Nephron progenitor cell (in vitro differentiated cells): ENCODE measurements around the gene P4HB.
"Not testable (repeated sequence)": the region's sequence is repeated elsewhere in the genome, so short reads cannot be mapped to it uniquely, and the experiment has no call there.

ENCODE experiments used
- DNase-seq: peaks from one replicate; pipeline ENCODE4 v3.0.0; 2021
- H3K27ac Mint-ChIP-seq: 2 replicates; pipeline ENCODE4 v1.8.0; 2021; ENCODE audit warnings: mild to moderate bottlenecking, moderate library complexity, mixed read lengths
- H3K27me3 Mint-ChIP-seq: 2 replicates; pipeline ENCODE4 v1.8.0; 2021; ENCODE audit warnings: mild to moderate bottlenecking, low read depth, mixed read lengths; ENCODE audit not compliant: poor library complexity
- H3K36me3 Mint-ChIP-seq: 2 replicates; pipeline ENCODE4 v1.8.0; 2021; ENCODE audit warnings: low read depth, mixed read lengths
- H3K4me1 Mint-ChIP-seq: 2 replicates; pipeline ENCODE4 v1.8.0; 2021; ENCODE audit warnings: mixed read lengths
- H3K4me3 Mint-ChIP-seq: 2 replicates; pipeline ENCODE4 v1.8.0; 2021; ENCODE audit warnings: mild to moderate bottlenecking, moderate library complexity, mixed read lengths
- H3K9me3 Mint-ChIP-seq: 2 replicates; pipeline ENCODE4 v1.8.0; 2021; ENCODE audit warnings: mild to moderate bottlenecking, moderate library complexity, mixed read lengths
- CTCF ChIP-seq: fragments of 200-600 bp; sonication (generic); IDR thresholded peaks from 2 replicates; pipeline ENCODE4 v1.5.0; 2021; ENCODE audit warnings: antibody characterized with exemption

The P4HB gene

DNA sequence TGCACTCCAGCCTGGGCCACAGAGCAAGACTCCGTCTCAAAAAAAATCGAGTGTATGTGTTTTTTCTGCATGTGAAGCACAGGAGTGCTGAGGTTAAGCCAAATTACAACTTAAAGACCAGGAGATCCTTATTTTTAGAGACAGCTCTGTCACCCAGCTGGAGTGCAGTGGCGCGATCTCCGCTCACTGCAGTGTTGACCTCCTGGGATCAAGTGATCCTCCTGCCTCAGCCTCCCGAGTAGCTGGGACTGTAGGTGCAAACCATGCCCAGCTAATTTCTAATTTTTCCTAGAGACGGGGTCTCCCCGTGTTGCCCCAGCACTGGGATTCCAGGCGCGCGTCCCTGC lies 18.0 kb downstream of the P4HB start:
- no peak for DNase-seq
- Mint-ChIP-seq H3K9me3 (no peaks in the 10 kb centered on the region), H3K27me3 (no peaks in the 10 kb centered on the region), H3K36me3 (peaks cover 12% of the 10 kb centered on the region), H3K4me1 (peaks cover 17% of the 10 kb centered on the region), H3K27ac (no peak overlapping the region), H3K4me3 (no peak overlapping the region)
- no peak for TF ChIP-seq CTCF

DNA sequence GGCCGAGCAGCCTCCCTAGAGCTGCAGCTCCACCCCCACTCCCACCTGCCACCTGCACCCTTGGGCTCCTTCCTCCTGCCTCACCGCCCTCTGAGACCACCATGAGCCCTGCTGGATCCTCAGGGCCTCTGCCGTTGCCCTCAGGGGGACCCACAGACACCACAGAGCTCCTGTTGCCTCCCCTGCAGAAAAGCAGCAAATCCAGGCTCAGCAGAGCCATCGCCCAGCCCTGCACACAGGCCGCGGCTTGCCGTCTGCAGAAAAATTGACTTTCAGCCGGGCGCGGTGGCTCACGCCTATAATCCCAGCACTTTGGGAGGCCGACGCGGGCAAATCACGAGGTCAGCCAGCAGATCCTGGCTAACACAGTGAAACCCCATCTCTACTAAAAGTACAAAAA lies 18.5 kb downstream of the P4HB start:
- H3K4me1 Mint-ChIP-seq, result peaks cover 17% of the 10 kb centered on the region
- no peaks in the 10 kb centered on the region for H3K27me3 Mint-ChIP-seq
- H3K27ac Mint-ChIP-seq, result no peak overlapping the region
- no peak for DNase-seq
- no peaks in the 10 kb centered on the region for H3K9me3 Mint-ChIP-seq
- no peak overlapping the region for H3K4me3 Mint-ChIP-seq
- H3K36me3 Mint-ChIP-seq, result peaks cover 12% of the 10 kb centered on the region
- no peak for TF ChIP-seq CTCF

DNA sequence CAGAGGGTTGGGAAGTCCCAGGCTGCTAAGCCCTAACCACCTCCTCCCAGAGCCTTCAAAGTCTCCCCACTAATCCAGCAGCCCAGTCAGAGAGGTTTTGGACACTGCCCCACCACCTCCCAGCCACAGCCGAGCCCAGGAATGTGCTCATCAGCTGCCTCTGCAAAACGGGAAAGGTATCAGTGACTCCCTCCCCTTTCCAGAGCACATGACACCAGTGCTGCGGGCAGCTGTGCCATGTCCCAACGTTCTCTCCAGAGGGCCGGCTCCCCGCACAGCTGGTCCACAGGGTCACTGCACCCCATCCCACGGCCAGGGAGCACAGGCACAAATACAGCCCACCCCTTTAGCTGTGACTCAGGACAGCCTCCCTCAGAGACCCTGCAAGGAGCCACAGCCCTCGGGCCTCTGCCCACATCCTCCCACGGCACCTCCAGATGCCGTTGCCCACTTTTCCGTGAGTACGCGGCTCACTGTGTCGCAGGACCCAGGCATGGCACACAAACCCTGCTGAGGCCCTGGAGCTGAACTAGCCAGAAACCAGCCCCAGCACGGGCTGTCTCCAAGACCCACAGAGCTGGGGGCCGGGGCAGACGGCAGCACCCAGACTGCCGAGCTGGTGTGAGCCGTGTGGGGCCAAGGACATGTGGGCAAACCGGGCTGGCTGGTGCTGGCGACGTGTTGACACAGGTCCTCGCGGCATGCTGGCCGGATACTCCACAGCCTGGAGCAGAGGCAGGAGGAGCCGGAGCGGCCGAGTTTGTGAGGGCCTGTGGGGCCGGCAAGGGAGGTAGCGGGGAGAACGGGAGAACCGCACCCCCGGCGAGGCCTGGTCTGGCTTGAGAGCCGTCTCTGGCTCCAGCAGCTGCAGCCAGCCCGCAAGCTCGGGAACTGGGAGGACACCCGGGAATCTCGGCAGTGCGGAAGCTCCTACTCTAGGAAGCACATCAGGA lies 19.2 kb downstream of the P4HB start:
- H3K4me1 Mint-ChIP-seq, result peaks cover 22% of the 10 kb centered on the region
- TF ChIP-seq CTCF, result no peak
- DNase-seq, result no peak
- no peaks in the 10 kb centered on the region for H3K9me3 Mint-ChIP-seq
- H3K4me3 Mint-ChIP-seq, result no peak overlapping the region
- no peaks in the 10 kb centered on the region for H3K27me3 Mint-ChIP-seq
- H3K27ac Mint-ChIP-seq, result no peak overlapping the region
- peaks cover 12% of the 10 kb centered on the region for H3K36me3 Mint-ChIP-seq

DNA sequence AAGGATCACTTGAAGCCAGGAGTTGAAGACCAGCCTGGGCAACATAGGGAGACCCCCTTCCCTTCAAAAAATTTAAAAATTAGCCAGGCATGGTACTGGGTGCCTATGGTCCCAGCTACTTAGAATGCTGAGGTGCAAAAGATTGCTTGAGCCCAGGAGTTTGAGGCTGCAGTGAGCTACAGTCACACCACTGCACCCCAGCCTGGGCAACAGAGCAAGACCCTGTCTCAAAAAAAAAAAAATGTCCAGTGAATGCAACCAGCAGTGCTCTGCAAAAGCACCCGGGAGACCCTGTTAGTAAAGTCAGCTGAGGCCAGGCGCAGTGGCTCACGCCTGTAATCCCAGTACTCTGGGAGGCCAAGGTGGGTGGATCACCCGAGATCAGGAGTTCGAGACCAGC lies 20.3 kb downstream of the P4HB start:
- Mint-ChIP-seq H3K4me1 (peaks cover 32% of the 10 kb centered on the region), H3K36me3 (peaks cover 12% of the 10 kb centered on the region)
- H3K27ac Mint-ChIP-seq, H3K9me3 Mint-ChIP-seq, DNase-seq, H3K27me3 Mint-ChIP-seq, H3K4me3 Mint-ChIP-seq: not testable (repeated sequence)

DNA sequence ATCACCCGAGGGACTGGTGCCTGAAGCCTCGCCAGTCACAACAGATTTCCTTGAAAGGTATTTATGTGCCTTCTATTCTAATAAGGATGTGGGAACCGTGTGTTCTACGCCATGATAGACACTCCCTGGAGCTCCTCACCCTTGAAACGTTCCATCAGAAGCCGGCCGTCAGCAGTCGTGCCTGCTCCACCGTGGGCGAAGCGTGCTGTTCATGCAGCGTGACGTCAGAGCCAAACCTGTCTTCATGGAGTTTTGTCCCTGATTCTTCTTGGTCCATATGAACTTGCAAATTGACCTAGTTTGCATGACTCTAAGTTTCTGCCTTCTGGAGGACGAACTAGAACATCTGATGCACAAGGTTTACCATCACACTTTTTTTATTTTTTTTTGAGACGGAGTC lies 21.0 kb downstream of the P4HB start:
- H3K36me3 Mint-ChIP-seq, result peaks cover 6% of the 10 kb centered on the region
- no peaks in the 10 kb centered on the region for H3K9me3 Mint-ChIP-seq
- TF ChIP-seq CTCF, result no peak
- peaks cover 39% of the 10 kb centered on the region for H3K4me1 Mint-ChIP-seq
- no peak for DNase-seq
- peak overlapping the region; percentile 80 for H3K27ac Mint-ChIP-seq
- no peak overlapping the region for H3K4me3 Mint-ChIP-seq
- no peaks in the 10 kb centered on the region for H3K27me3 Mint-ChIP-seq

GRCh38 chr17:81838753-81839255 lies 21.5 kb downstream of the P4HB start:
- TF ChIP-seq CTCF, result no peak
- peaks cover 43% of the 10 kb centered on the region for H3K4me1 Mint-ChIP-seq
- no peak overlapping the region for H3K4me3 Mint-ChIP-seq
- H3K9me3 Mint-ChIP-seq, result no peaks in the 10 kb centered on the region
- H3K36me3 Mint-ChIP-seq, result peaks cover 6% of the 10 kb centered on the region
- DNase-seq, result no peak
- peak overlapping the region; percentile 85 for H3K27ac Mint-ChIP-seq
- H3K27me3 Mint-ChIP-seq, result no peaks in the 10 kb centered on the region
